Right lobe of liver (tissue), 4 donors: Measurements from ENCODE around the gene SNX9.

Experiments used
- POLR2A ChIP-seq: fragments of 450-650 bp; IDR thresholded peaks from one replicate; pipeline ENCODE4 v1.6.1; 2017; ENCODE audit warnings: antibody characterized with exemption, mild to moderate bottlenecking
- TF ChIP-seq, protein P1 (sequence below), 4 donors: fragments of 200-600 bp in 3 of 4; fragments of 450-650 bp in 1 of 4; IDR thresholded peaks; one replicate each; pipeline versions ENCODE4 v1.5.1 to v1.8.0; 2016 to 2022; ENCODE audit warnings: antibody characterized with exemption in 4 of 4, mild to moderate bottlenecking in 2 of 4
- donor health status: DM: no; HTN: no; CAD: no.
- donor health status: DM: no; HTN: no; CAD: no.
- donor health status: DM: no; HTN: yes; CAD: no.

GRCh38 chr6:157911786-157912185 is 88.7 kb downstream of the SNX9 start:
- TF ChIP-seq, protein P1, sequence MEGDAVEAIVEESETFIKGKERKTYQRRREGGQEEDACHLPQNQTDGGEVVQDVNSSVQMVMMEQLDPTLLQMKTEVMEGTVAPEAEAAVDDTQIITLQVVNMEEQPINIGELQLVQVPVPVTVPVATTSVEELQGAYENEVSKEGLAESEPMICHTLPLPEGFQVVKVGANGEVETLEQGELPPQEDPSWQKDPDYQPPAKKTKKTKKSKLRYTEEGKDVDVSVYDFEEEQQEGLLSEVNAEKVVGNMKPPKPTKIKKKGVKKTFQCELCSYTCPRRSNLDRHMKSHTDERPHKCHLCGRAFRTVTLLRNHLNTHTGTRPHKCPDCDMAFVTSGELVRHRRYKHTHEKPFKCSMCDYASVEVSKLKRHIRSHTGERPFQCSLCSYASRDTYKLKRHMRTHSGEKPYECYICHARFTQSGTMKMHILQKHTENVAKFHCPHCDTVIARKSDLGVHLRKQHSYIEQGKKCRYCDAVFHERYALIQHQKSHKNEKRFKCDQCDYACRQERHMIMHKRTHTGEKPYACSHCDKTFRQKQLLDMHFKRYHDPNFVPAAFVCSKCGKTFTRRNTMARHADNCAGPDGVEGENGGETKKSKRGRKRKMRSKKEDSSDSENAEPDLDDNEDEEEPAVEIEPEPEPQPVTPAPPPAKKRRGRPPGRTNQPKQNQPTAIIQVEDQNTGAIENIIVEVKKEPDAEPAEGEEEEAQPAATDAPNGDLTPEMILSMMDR (IDR thresholded peaks at IDR 0.05): no peak
- TF ChIP-seq POLR2A: no peak
